T-cell (primary cell): ENCODE measurements around the gene KRTAP10-12. TPM values are rescaled to one million over a fixed set of nuclear protein-coding genes. Genes with fewer than 3 reads are reported as not detected.

Source experiments
- ATAC-seq, 4 experiments: fragments of 200-7000 bp in 3 of 4; fragments of 150-1000 bp in 1 of 4; cut with Tn5 transposase; replicated peaks in 1 of 4; 1 replicate in 3 of 4; 2 replicates in 1 of 4; pipeline ENCODE4 v1.10.0; 2021; ENCODE audit warnings: moderate library complexity in 3 of 4, mild to moderate bottlenecking in 2 of 4, moderate number of reproducible peaks in 1 of 4
- CTCF ChIA-PET, 2 donors: fragments of 300-600 bp; sonication (Branson Sonifier 250); formaldehyde crosslinking; loops; one replicate each; lab custom pipeline; 2022; ENCODE audit warnings: antibody characterized with exemption in 2 of 2; lab: Charles Lee
- POLR2A ChIA-PET, 2 donors: fragments of 300-600 bp; sonication (Branson Sonifier 250); formaldehyde crosslinking; loops; one replicate each; lab custom pipeline; 2022; ENCODE audit warnings: antibody characterized with exemption in 2 of 2; lab: Charles Lee
- DNase-seq, 35 experiments: peaks; one replicate each; pipeline versions ENCODE4 v3.0.0 to v3.0.0-alpha.2; 2013 to 2023
- H3K27ac ChIP-seq: one replicate; pipeline ENCODE4 v1.5.1; 2013; ENCODE audit warnings: low read length
- H3K27me3 ChIP-seq, 2 experiments: replicated peaks in 1 of 2; 1 replicate in 1 of 2; 2 replicates in 1 of 2; pipeline versions ENCODE4 v1.6.1 to v1.7.0; 2013; ENCODE audit warnings: low read length in 1 of 2, mixed read lengths in 1 of 2; ENCODE audit not compliant: control insufficient read depth in 2 of 2, insufficient read depth in 2 of 2; ENCODE audit errors: extremely low read depth in 1 of 2
- H3K36me3 ChIP-seq, 2 donors: 1 replicate in 1 of 2; 2 replicates in 1 of 2; pipeline versions ENCODE4 v1.6.1 to v1.7.0; 2013; ENCODE audit warnings: low read length in 1 of 2; ENCODE audit not compliant: control insufficient read depth in 2 of 2, insufficient read depth in 1 of 2; ENCODE audit errors: extremely low read depth in 1 of 2
- H3K4me1 ChIP-seq, 2 experiments: 1 replicate in 1 of 2; 2 replicates in 1 of 2; pipeline versions ENCODE4 v1.6.1 to v1.7.0; 2013; ENCODE audit warnings: low read length in 2 of 2, mixed read lengths in 1 of 2; ENCODE audit not compliant: insufficient read depth in 2 of 2, control insufficient read depth in 1 of 2; ENCODE audit errors: extremely low read depth in 1 of 2
- H3K4me3 ChIP-seq, 2 donors: 1 replicate in 1 of 2; 2 replicates in 1 of 2; pipeline versions ENCODE4 v1.5.1 to v1.7.0; 2013; ENCODE audit warnings: mild to moderate bottlenecking in 2 of 2, low read length in 1 of 2, moderate library complexity in 1 of 2; ENCODE audit not compliant: control insufficient read depth in 1 of 2; ENCODE audit errors: extremely low read depth in 1 of 2
- H3K9me3 ChIP-seq: 2 replicates; pipeline ENCODE4 v1.7.0; 2013
- H3K27ac Mint-ChIP-seq, 2 donors: one replicate each; pipeline ENCODE4 v1.8.0; 2020 to 2021; ENCODE audit warnings: mild to moderate bottlenecking in 2 of 2, mixed read lengths in 2 of 2
- H3K27me3 Mint-ChIP-seq, 2 donors: one replicate each; pipeline ENCODE4 v1.8.0; 2021 to 2022; ENCODE audit warnings: mixed read lengths in 2 of 2
- H3K36me3 Mint-ChIP-seq: one replicate; pipeline ENCODE4 v1.8.0; 2021; ENCODE audit warnings: mixed read lengths
- H3K4me1 Mint-ChIP-seq, 3 donors: one replicate each; pipeline ENCODE4 v1.8.0; 2020 to 2022; ENCODE audit warnings: mixed read lengths in 3 of 3, mild to moderate bottlenecking in 1 of 3
- H3K4me3 Mint-ChIP-seq, 3 donors: one replicate each; pipeline ENCODE4 v1.8.0; 2020 to 2022; ENCODE audit warnings: mild to moderate bottlenecking in 3 of 3, mixed read lengths in 3 of 3, moderate library complexity in 3 of 3
- H3K9me3 Mint-ChIP-seq, 3 donors: one replicate each; pipeline ENCODE4 v1.8.0; 2020 to 2022; ENCODE audit warnings: mixed read lengths in 3 of 3
- WGBS: methylation state at CpG from one replicate; pipeline ENCODE4 v1.1.5; 2013; ENCODE audit warnings: missing lambda C conversion rate; ENCODE audit not compliant: insufficient coverage; 5-methylcytosine and 5-hydroxymethylcytosine counted together
- total RNA-seq, 35 experiments: library from RNA in 6 of 35; stranded (reverse) in 6 of 35; fragments of 120-200 nt in 1 of 35; gene quantifications; one replicate each; pipeline versions ENCODE4 v1.2.1 to v1.2.4 and lab custom pipeline; 2013 to 2026

KRTAP10-12 gene
- total RNA-seq, 5 donors from 2014 or later (not counting 1 experiment from before 2014, with no cell fraction given), result not detected

DNA sequence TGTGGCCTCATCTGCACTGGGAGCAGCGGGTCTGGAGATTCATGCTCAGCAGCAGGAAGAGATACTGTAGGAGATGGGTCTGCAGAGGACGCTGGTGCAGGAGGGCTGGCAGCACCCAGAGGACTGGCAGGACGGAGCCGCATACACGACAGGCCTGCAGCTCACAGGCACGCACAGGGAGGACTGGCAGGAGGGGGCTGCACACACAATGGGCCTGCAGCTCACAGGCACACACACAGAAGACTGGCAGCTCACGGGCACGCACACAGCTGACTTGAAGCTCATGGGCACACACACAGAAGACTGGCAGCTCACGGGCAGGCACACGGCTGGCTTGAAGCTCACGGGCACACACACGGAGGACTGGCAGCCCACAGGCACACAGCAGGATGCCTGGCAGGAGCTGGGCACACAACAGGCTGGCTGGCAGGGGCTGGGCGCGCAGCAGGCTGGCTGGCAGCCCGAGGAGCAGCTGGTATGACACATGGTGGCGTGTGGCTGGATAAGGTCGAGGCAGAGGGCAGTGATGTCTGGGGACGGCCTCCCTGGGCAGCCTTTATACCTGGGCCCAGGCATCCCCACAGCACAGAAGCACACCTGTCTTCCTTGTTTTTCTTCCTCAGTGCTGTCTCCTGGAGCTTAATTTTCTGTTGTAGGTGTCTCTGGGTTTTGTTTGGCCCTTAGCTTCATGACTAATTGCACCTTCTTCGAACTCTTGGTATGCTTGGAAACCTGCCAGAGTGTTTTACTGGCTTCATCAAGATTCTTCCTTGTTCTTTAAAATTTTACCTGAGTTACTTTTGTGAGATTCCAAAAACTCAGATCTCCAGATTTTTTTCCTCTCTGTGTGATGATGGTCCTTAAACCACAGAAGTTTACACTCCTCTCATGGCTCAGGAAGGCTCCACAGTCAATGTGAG, 30.3 kb upstream of the KRTAP10-12 start, which contains the start of gene KRTAP12-2:
TSS of gene KRTAP12-2 (minus strand) at position 527 of the 920 bp plus-strand sequence. CDS start at position 486, 41 bp downstream.
- Mint-ChIP-seq H3K4me1 (peaks cover 0 to 1% (median 0%) of the 10 kb centered on the region in 3 donors), H3K27me3 (peaks cover 0 to 5% of the 10 kb centered on the region in 2 donors), H3K27ac (no peak within 1 kb of the TSS), H3K36me3 (peaks cover 11% of the 10 kb centered on the region), H3K9me3 (peaks cover 11 to 34% (median 11%) of the 10 kb centered on the region in 3 donors), H3K4me3 (no peak within 1 kb of the TSS)
- DNase-seq (no peak), ATAC-seq (no peak)
- WGBS, result 87% methylated on average over 13 of the region's 19 CpGs
- H3K9me3 ChIP-seq, result no peaks in the 10 kb centered on the region
- peaks cover 0 to 7% of the 10 kb centered on the region in 2 experiments for H3K27me3 ChIP-seq
- H3K4me3 ChIP-seq, result no peak within 1 kb of the TSS
- H3K36me3 ChIP-seq, result no peaks in the 10 kb centered on the region
- H3K27ac ChIP-seq, result no peak within 1 kb of the TSS
- no peaks in the 10 kb centered on the region for H3K4me1 ChIP-seq
- ChIA-PET POLR2A (no interaction called here), CTCF (no interaction called here)

DNA sequence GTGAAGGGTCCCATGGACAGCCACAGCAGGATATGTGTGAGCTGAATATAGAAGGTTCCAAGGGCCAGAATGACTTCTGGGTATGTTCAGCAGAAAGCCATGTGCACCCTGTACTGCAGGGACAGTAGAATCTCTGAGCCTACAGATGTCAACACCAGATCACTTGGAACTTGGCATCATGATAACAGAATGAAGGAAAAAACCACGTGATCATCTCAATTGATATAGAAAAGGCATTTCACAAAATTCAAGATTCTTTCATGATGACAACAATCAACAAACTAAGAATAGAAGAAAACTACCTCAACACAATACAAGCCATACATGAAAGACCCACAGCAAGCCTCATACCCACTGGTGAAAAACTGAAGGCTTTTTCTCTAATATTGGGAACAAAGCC, 29.4 kb upstream of the KRTAP10-12 start:
- Mint-ChIP-seq H3K4me3 (no peak overlapping the region), H3K27ac (peak overlapping the region in 1 of 2 donors; percentile 15), H3K36me3 (peaks cover 7% of the 10 kb centered on the region), H3K4me1 (peaks cover 0 to 1% (median 0%) of the 10 kb centered on the region in 3 donors), H3K9me3 (peaks cover 6 to 33% (median 11%) of the 10 kb centered on the region in 3 donors), H3K27me3 (peaks cover 0 to 5% of the 10 kb centered on the region in 2 donors)
- Histone ChIP-seq H3K9me3 (no peaks in the 10 kb centered on the region), H3K4me3 (no peak overlapping the region), H3K36me3 (no peaks in the 10 kb centered on the region), H3K4me1 (no peaks in the 10 kb centered on the region), H3K27ac (no peak overlapping the region), H3K27me3 (peaks cover 0 to 7% of the 10 kb centered on the region in 2 experiments)
- ChIA-PET CTCF (no interaction called here), POLR2A (no interaction called here)
- no peak for DNase-seq
- ATAC-seq, result no peak
- WGBS, result no CpG with 5 or more reads among the region's 1 CpG

DNA sequence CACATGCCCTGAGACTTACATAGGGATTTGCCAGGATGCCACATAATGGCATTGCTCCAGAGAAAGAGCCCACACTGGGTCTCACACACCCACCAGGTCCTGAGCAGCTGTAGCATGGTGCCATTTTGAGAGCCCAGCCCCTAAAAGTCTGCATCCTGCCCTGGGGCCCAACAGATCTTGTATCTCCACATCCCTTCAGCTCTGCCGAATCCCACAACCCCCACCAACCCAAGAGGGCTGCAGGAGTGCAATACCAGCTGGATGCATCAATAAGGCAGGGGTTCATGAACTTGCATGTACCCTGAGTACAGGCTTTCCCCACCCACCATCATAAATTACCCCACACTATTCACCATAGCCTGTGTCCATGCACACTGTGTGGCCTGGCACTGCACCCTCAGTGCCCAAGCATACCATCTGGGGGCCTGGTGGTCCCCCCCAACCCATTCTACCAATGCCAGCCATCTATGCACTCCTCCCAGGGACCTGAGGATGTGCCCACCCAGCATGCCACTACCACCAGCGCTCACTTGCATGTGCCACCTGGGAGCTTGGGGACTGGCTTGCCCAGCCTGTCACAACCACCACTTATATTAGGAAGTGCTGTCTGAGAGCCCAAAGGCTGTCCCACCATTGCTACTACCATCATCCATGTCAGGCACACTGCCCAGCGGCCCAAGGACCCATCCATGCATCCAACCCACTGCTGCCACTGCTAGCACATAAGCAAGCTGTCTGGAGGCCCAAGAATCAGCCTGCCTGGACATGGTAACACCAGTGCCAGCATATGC, 26.1 kb upstream of the KRTAP10-12 start:
- Mint-ChIP-seq H3K4me3 (no peak overlapping the region), H3K4me1 (peaks cover 0 to 1% (median 0%) of the 10 kb centered on the region in 3 donors), H3K27me3 (peaks cover 0 to 7% of the 10 kb centered on the region in 2 donors), H3K27ac (no peak overlapping the region), H3K9me3 (peaks cover 8 to 41% (median 20%) of the 10 kb centered on the region in 3 donors), H3K36me3 (peaks cover 11% of the 10 kb centered on the region)
- ChIA-PET CTCF (no interaction called here), POLR2A (no interaction called here)
- DNase-seq (no peak), ATAC-seq (no peak)
- H3K36me3 ChIP-seq, result no peaks in the 10 kb centered on the region
- WGBS, result 90% methylated on average over 3 of the region's 3 CpGs
- H3K4me3 ChIP-seq, result no peak overlapping the region
- H3K4me1 ChIP-seq, result no peaks in the 10 kb centered on the region
- peaks cover 4% of the 10 kb centered on the region for H3K9me3 ChIP-seq
- H3K27ac ChIP-seq, result no peak overlapping the region
- H3K27me3 ChIP-seq, result peaks cover 0 to 7% of the 10 kb centered on the region in 2 experiments

DNA sequence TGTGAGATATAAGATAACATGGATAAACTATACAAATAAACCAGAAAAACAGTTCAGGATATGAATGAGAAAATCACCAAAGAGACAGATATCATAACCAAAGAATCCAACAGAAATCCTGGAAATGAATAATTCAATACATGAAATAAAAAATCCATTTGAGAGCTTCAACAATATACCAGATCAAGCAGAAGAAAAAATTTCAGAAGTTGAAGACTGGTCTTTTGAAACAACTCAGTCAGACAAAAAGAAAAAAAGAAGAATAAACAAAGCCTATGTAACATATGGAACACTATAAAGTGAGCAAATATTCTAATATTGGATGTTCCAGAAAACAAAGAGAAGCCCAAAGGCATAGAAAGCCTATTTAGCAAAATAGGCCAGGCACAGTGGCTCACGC, 25.1 kb upstream of the KRTAP10-12 start:
- POLR2A ChIA-PET, result no interaction called here
- no CpG with 5 or more reads among the region's 1 CpG for WGBS
- Mint-ChIP-seq H3K4me3 (no peak overlapping the region), H3K4me1 (no peaks in the 10 kb centered on the region), H3K36me3 (peaks cover 11% of the 10 kb centered on the region), H3K9me3 (peaks cover 9 to 41% (median 20%) of the 10 kb centered on the region in 3 donors), H3K27ac (no peak overlapping the region), H3K27me3 (peaks cover 0 to 2% of the 10 kb centered on the region in 2 donors)
- ATAC-seq (no peak), DNase-seq (no peak)
- H3K27ac ChIP-seq, result no peak overlapping the region
- H3K4me1 ChIP-seq, result no peaks in the 10 kb centered on the region
- CTCF ChIA-PET, result no interaction called here
- H3K27me3 ChIP-seq, result peaks cover 0 to 7% of the 10 kb centered on the region in 2 experiments
- no peaks in the 10 kb centered on the region for H3K36me3 ChIP-seq
- H3K4me3 ChIP-seq, result no peak overlapping the region
- H3K9me3 ChIP-seq, result peaks cover 4% of the 10 kb centered on the region

DNA sequence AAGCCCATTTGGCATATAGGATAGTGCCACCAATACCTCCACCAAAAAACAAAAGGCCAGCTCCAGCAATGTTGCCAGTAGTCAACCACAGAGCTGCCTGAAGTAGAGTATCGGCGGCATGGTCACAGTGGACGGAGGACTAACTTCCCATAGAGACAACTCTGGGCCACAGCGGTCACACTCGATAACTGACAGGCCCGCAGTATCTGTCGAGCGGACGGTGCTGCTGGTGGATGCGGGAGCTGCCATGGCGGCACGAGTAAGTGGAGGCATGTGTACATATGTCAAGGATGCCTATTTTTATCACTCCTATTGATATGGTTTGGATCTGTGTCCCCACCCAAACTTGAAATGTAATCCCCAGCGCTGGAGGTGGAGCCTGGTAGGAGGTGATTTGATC, 19.1 kb upstream of the KRTAP10-12 start:
- Histone ChIP-seq H3K4me3 (no peak overlapping the region), H3K4me1 (no peaks in the 10 kb centered on the region), H3K36me3 (no peaks in the 10 kb centered on the region), H3K9me3 (peaks cover 4% of the 10 kb centered on the region), H3K27ac (no peak overlapping the region), H3K27me3 (no peaks in the 10 kb centered on the region)
- no peaks in the 10 kb centered on the region for H3K4me1 Mint-ChIP-seq
- CTCF ChIA-PET, result no interaction called here
- H3K27ac Mint-ChIP-seq, result no peak overlapping the region
- 95% methylated on average over 3 of the region's 13 CpGs for WGBS
- POLR2A ChIA-PET, result no interaction called here
- H3K4me3 Mint-ChIP-seq, result no peak overlapping the region
- peaks cover 3 to 17% (median 8%) of the 10 kb centered on the region in 3 donors for H3K9me3 Mint-ChIP-seq
- H3K27me3 Mint-ChIP-seq, result peaks cover 0 to 4% of the 10 kb centered on the region in 2 donors
- DNase-seq (no peak), ATAC-seq (no peak)
- peaks cover 2% of the 10 kb centered on the region for H3K36me3 Mint-ChIP-seq

DNA sequence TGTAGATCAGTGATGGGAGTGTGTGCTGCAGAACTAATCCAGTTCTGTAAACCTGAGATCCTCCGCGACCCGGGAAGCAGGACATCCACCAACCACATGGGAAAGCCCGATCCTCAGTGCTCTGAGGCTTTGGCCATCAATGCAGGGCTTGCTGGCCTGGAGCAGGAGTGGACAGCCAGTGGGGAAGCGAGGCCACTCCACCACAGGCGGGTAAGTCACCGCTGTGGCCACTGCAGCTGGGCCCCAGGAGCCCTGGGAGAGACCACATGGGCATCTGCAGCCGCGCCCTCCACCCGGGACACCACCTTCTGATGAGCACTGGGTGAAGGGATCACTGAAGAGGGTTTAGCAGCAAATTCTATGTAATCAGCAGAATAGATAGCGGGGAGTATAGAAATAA, 15.8 kb upstream of the KRTAP10-12 start:
- Mint-ChIP-seq H3K36me3 (no peaks in the 10 kb centered on the region), H3K27me3 (peaks cover 6 to 8% of the 10 kb centered on the region in 2 donors), H3K4me3 (no peak overlapping the region), H3K27ac (no peak overlapping the region), H3K9me3 (no peaks in the 10 kb centered on the region), H3K4me1 (peaks cover 0 to 6% (median 3%) of the 10 kb centered on the region in 3 donors)
- 83% methylated on average over 7 of the region's 11 CpGs for WGBS
- Histone ChIP-seq H3K9me3 (no peaks in the 10 kb centered on the region), H3K4me3 (no peak overlapping the region), H3K36me3 (no peaks in the 10 kb centered on the region), H3K27ac (no peak overlapping the region), H3K4me1 (no peaks in the 10 kb centered on the region), H3K27me3 (peaks cover 0 to 2% of the 10 kb centered on the region in 2 experiments)
- ChIA-PET POLR2A (no interaction called here), CTCF (no interaction called here)
- DNase-seq, result no peak
- ATAC-seq, result no peak
